ENCODE data around the gene SMIM35.

- TF ChIP-seq CTCF (IDR thresholded peaks at IDR 0.05) (no peak), POLR2A (IDR thresholded peaks at IDR 0.05) (no peak)
These were observed 13.2 kb upstream of the SMIM35 start for GRCh38 chr11:118099838-118100556.
